H1 (cell line): ENCODE measurements around the gene STK33.

Experiments
- BACH1 ChIP-seq: IDR thresholded peaks from 2 replicates; pipeline ENCODE4 v1.6.1; 2012; ENCODE audit warnings: low read length, improper control_type of control experiment
- CHD1 ChIP-seq: IDR thresholded peaks from 2 replicates; pipeline ENCODE4 v1.6.1; 2012; ENCODE audit warnings: low read depth, low read length, improper control_type of control experiment
- EGR1 ChIP-seq: IDR thresholded peaks from 2 replicates; pipeline ENCODE4 v1.6.1; 2011; ENCODE audit warnings: low read depth, low read length, borderline replicate concordance
- NRF1 ChIP-seq: IDR thresholded peaks from 2 replicates; pipeline ENCODE4 v1.6.1; 2011; ENCODE audit warnings: mild to moderate bottlenecking, low read depth, low read length, improper control_type of control experiment
- PHF8 ChIP-seq: fragments of 200-600 bp; sonication (generic); conservative IDR thresholded peaks from 2 replicates; pipeline ENCODE4 v1.7.1; 2012; ENCODE audit warnings: low read depth, mild to moderate bottlenecking, inconsistent platforms, low read length, moderate library complexity
- POLR2A ChIP-seq, 2 experiments: IDR thresholded peaks; 1 replicate in 1 of 2; 2 replicates in 1 of 2; pipeline ENCODE4 v1.6.1; 2011; ENCODE audit warnings: low read depth in 2 of 2, low read length in 2 of 2, mild to moderate bottlenecking in 2 of 2; ENCODE audit errors: control extremely low read depth in 1 of 2
- POLR2AphosphoS5 ChIP-seq: IDR thresholded peaks from 2 replicates; pipeline ENCODE4 v1.6.1; 2011; ENCODE audit warnings: low read depth, low read length
- SAP30 ChIP-seq: fragments of 300-600 bp; sonication (generic); IDR thresholded peaks from 2 replicates; pipeline ENCODE4 v1.7.1; 2012; ENCODE audit warnings: low read length, moderate library complexity, mild to moderate bottlenecking, inconsistent platforms; ENCODE audit not compliant: insufficient read depth, insufficient replicate concordance
- SP2 ChIP-seq: IDR thresholded peaks from 2 replicates; pipeline ENCODE4 v1.6.1; 2012; ENCODE audit warnings: mild to moderate bottlenecking, low read length, inconsistent platforms
- TF ChIP-seq, protein P1 (sequence below), 3 experiments: IDR thresholded peaks; 1 replicate in 2 of 3; 2 replicates in 1 of 3; pipeline versions ENCODE4 v1.5.1 to v1.6.1; 2011; ENCODE audit warnings: low read length in 3 of 3, mild to moderate bottlenecking in 3 of 3, inconsistent platforms in 2 of 3, low read depth in 1 of 3, moderate library complexity in 1 of 3; ENCODE audit not compliant: insufficient read depth in 1 of 3; ENCODE audit errors: control extremely low read depth in 1 of 3
- TF ChIP-seq, protein P2 (sequence below): IDR thresholded peaks from 2 replicates; pipeline ENCODE4 v1.6.1; 2011; ENCODE audit warnings: low read depth, mild to moderate bottlenecking, low read length; ENCODE audit not compliant: insufficient read depth

DNA sequence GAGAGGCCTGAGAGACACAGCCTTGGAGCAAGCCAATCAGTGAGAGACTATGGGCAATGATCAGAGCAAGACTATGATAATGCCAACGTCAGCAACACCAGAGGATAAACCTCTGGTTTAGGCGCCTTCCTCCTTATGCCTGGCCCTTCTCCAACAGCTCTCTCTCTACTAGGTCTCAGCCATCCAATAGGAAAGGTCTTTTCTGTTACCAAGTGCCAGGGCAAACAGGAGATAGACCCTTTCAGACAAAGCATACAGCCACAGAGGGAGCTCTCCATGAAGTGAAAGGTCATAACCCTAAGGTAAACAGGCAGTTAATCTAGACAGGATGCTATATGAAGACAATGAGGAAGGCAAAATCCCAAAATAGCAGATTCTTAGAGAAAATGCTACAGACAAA is 9.5 kb downstream of the STK33 start:
- TF ChIP-seq POLR2A (IDR thresholded peaks at IDR 0.05; ENCODE audit: control extremely low read depth in 1 of 2, low read depth in 2 of 2, low read length in 2 of 2), result no peak
- TF ChIP-seq NRF1, result no peak
- no peak for TF ChIP-seq EGR1
- TF ChIP-seq, protein P1, sequence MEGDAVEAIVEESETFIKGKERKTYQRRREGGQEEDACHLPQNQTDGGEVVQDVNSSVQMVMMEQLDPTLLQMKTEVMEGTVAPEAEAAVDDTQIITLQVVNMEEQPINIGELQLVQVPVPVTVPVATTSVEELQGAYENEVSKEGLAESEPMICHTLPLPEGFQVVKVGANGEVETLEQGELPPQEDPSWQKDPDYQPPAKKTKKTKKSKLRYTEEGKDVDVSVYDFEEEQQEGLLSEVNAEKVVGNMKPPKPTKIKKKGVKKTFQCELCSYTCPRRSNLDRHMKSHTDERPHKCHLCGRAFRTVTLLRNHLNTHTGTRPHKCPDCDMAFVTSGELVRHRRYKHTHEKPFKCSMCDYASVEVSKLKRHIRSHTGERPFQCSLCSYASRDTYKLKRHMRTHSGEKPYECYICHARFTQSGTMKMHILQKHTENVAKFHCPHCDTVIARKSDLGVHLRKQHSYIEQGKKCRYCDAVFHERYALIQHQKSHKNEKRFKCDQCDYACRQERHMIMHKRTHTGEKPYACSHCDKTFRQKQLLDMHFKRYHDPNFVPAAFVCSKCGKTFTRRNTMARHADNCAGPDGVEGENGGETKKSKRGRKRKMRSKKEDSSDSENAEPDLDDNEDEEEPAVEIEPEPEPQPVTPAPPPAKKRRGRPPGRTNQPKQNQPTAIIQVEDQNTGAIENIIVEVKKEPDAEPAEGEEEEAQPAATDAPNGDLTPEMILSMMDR (IDR thresholded peaks at IDR 0.05; ENCODE audit: control extremely low read depth in 1 of 3, insufficient read depth in 1 of 3, low read depth in 1 of 3, low read length in 3 of 3), result no peak
- no peak for TF ChIP-seq POLR2AphosphoS5
- no peak for TF ChIP-seq SAP30
- TF ChIP-seq PHF8, result no peak
- TF ChIP-seq, protein P2, sequence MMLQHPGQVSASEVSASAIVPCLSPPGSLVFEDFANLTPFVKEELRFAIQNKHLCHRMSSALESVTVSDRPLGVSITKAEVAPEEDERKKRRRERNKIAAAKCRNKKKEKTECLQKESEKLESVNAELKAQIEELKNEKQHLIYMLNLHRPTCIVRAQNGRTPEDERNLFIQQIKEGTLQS, result no peak
- no peak for TF ChIP-seq SP2
- TF ChIP-seq BACH1, result no peak
- no peak for TF ChIP-seq CHD1
